Prostate gland (tissue), 2 donors: Measurements from ENCODE around the gene ZNF260. TPM values are rescaled to one million over a fixed set of nuclear protein-coding genes. Genes with fewer than 3 reads are reported as not detected.

ENCODE experiments used
- DNase-seq: peaks from one replicate; pipeline ENCODE4 v3.0.0-alpha.2; 2019; ENCODE audit warnings: low spot score
- H3K27ac ChIP-seq, 2 donors: fragments of 200-600 bp; sonication (generic); 2 replicates each; pipeline ENCODE4 v1.5.1; 2017 to 2019
- H3K27me3 ChIP-seq: fragments of 200-600 bp; sonication (generic); replicated peaks from 2 replicates; pipeline ENCODE4 v1.5.1; 2019; ENCODE audit not compliant: insufficient read depth
- H3K36me3 ChIP-seq, 2 donors: fragments of 200-600 bp; sonication (generic); 1 replicate in 1 of 2; 2 replicates in 1 of 2; pipeline versions ENCODE4 v1.5.1 to v1.8.1; 2017 to 2019
- H3K4me1 ChIP-seq: fragments of 200-600 bp; sonication (generic); replicated peaks from 2 replicates; pipeline ENCODE4 v1.5.1; 2019
- H3K4me3 ChIP-seq, 2 donors: fragments of 200-600 bp; sonication (generic); 2 replicates each; pipeline ENCODE4 v1.5.1; 2017 to 2019
- H3K9me3 ChIP-seq: fragments of 200-600 bp; sonication (generic); 2 replicates; pipeline ENCODE4 v1.5.1; 2017
- POLR2A ChIP-seq: fragments of 450-650 bp; IDR thresholded peaks from one replicate; pipeline ENCODE4 v1.6.1; 2016; ENCODE audit warnings: antibody characterized with exemption, mild to moderate bottlenecking
- POLR2AphosphoS5 ChIP-seq: sonication (generic); formaldehyde crosslinking; IDR thresholded peaks from one replicate; pipeline ENCODE4 v1.6.1; 2017; ENCODE audit warnings: antibody characterized with exemption
- WGBS: methylation state at CpG from one replicate; pipeline ENCODE4 v1.1.5; 2018; 5-methylcytosine and 5-hydroxymethylcytosine counted together
- intact Hi-C: fragments of 100-400 bp; cut with DNase I; formaldehyde crosslinking; loops from one replicate; pipeline ENCODE4 v1.14.2; 2022
- total RNA-seq, 2 donors: library from RNA; depleted of rRNA; stranded (reverse); fragments of >200 nt; gene quantifications; one replicate each; pipeline ENCODE4 v1.1.0, GENCODE V29; 2016
- TF ChIP-seq, protein P1 (sequence below), 4 experiments: fragments of 200-600 bp in 2 of 4; fragments of 450-650 bp in 2 of 4; sonication (generic) in 2 of 4; IDR thresholded peaks; 1 replicate in 3 of 4; 2 replicates in 1 of 4; pipeline ENCODE4 v1.5.1; 2016 to 2019; ENCODE audit warnings: antibody characterized with exemption in 4 of 4, mild to moderate bottlenecking in 2 of 4, moderate library complexity in 2 of 4

Gene ZNF260
- total RNA-seq, result 10 to 100 TPM in 1 of 2 donors, 1 to 10 TPM in 1; 6.2 to 11.9 TPM

DNA sequence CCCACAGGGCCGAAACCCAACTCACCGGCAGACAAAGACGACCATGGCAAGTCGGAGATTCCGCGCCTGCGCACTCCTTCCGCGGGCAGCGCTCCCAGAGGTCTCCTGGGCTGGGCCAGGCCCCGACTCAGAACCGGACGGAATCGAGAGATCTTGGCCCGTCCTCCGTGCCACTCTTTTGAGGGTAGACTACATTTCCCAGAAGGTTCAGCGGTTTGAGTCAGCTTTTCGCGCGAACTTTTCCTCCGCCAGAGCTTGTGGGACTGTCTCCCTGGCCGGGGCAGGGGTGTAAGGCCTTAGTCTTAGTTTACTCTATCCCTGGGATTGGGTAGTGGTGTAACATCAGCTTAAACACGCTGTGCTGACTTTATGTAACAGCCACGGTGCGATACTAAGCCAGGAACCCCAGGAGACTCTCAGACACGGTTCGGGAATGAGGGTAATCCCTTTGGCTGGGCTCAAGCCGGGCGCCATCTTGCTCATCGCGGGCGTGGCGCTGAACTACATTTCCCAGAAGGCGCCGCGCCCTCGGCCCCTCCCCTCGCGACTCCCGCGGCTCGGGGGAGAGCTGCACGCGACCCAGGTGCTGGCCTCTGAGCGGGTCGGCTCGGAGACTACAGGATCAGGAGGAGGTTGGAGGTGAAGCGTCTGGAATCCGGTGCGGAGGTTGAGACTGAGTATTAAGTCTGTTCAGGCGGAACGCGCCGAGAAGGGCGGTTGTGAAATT is at the start of gene ZNF260:
Gene ZNF260, minus strand, starts transcription at position 78 of the 727 bp plus-strand sequence. CDS start 13,033 bp downstream, outside the sequence.
- H3K27ac ChIP-seq, result peak within 1 kb of the TSS; percentile 94 to 96
- TF ChIP-seq POLR2AphosphoS5 (peak; percentile 89), POLR2A (peak; percentile 26)
- TF ChIP-seq, protein P1, sequence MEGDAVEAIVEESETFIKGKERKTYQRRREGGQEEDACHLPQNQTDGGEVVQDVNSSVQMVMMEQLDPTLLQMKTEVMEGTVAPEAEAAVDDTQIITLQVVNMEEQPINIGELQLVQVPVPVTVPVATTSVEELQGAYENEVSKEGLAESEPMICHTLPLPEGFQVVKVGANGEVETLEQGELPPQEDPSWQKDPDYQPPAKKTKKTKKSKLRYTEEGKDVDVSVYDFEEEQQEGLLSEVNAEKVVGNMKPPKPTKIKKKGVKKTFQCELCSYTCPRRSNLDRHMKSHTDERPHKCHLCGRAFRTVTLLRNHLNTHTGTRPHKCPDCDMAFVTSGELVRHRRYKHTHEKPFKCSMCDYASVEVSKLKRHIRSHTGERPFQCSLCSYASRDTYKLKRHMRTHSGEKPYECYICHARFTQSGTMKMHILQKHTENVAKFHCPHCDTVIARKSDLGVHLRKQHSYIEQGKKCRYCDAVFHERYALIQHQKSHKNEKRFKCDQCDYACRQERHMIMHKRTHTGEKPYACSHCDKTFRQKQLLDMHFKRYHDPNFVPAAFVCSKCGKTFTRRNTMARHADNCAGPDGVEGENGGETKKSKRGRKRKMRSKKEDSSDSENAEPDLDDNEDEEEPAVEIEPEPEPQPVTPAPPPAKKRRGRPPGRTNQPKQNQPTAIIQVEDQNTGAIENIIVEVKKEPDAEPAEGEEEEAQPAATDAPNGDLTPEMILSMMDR (IDR thresholded peaks at IDR 0.05), result no peak
- peak; percentile 96 for DNase-seq
- no peaks in the 10 kb centered on the region for H3K27me3 ChIP-seq
- no peaks in the 10 kb centered on the region for H3K36me3 ChIP-seq
- under 1% methylated on average over 55 of the region's 55 CpGs for WGBS
- peak within 1 kb of the TSS; percentile 67 to 76 for H3K4me3 ChIP-seq
- intact Hi-C loops, result loop anchor here (2.0 kb wide), 1 partner anchor 40 kb away; the partner anchor contains the start of gene ZNF566
- no peaks in the 10 kb centered on the region for H3K4me1 ChIP-seq
- no peaks in the 10 kb centered on the region for H3K9me3 ChIP-seq

DNA sequence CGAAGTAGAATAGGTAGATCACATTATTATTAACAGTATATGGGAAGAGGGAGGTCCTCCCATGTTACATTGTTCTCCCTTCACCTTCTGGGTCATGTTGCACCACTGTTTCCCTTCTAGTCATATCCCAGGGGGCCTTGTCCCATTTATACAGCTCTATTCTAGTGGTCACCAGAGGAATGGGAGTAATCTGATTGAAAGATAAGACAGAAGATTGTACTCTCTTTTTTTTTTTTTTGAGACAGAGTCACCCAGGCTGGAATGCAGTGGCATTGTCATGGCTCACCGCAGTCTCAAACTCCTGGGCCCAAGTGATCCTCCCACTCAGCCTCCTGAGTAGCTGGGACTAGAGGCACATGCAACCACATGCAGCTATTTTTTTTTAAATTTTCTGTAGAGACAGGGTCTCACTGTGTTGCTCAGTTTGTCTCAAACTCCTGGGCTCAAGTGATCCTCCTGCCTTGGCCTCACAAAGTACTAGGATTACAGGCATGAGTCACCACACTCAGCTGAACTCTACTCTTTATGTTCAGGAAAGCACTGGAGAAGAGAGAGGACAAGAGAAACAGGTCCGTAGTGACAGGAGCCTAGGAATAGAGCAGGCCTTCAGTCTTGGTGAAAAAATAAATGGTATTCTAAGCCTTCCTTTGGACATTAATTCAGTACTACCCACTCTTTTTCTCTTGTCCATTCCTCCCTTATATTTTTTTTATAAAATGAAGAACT is 49.4 kb upstream of the ZNF260 start:
- no peaks in the 10 kb centered on the region for H3K9me3 ChIP-seq
- intact Hi-C loops, result no loop called here
- 96% methylated on average over 3 of the region's 3 CpGs for WGBS
- no peaks in the 10 kb centered on the region for H3K27me3 ChIP-seq
- H3K4me1 ChIP-seq, result no peaks in the 10 kb centered on the region
- DNase-seq, result no peak
- TF ChIP-seq POLR2A (no peak), POLR2AphosphoS5 (no peak)
- TF ChIP-seq, protein P1 (IDR thresholded peaks at IDR 0.05), result no peak
- H3K4me3 ChIP-seq, result no peak overlapping the region
- H3K36me3 ChIP-seq, result peaks cover 3 to 8% of the 10 kb centered on the region in 2 donors
- no peak overlapping the region for H3K27ac ChIP-seq

DNA sequence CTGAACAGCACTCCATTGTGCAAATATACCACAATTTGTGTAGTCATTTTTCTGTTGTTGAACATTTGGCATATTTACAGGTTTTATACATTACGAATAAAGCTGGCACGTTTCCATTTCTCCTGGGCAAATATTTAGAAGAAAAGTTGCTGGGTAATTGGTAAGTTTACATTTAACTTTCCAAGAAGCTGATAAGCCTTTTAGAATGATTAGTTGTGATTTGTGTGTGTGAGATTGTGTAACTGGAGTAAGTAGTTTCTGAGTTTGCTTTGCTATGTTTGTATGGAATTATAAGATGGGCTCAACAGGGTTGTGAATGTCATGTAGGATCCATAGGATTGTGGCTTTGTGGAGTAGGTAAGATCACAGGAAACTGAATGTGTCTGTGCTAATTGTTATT is 46.7 kb upstream of the ZNF260 start:
- peak overlapping the region in 1 of 2 donors; percentile 82 for H3K27ac ChIP-seq
- H3K27me3 ChIP-seq, result no peaks in the 10 kb centered on the region
- H3K9me3 ChIP-seq, result no peaks in the 10 kb centered on the region
- no peaks in the 10 kb centered on the region for H3K4me1 ChIP-seq
- intact Hi-C loops, result no loop called here
- H3K36me3 ChIP-seq, result peaks cover 3 to 8% of the 10 kb centered on the region in 2 donors
- no peak for DNase-seq
- WGBS, result 51% methylated on average over 2 of the region's 2 CpGs
- TF ChIP-seq POLR2AphosphoS5 (no peak), POLR2A (no peak)
- TF ChIP-seq, protein P1 (IDR thresholded peaks at IDR 0.05), result no peak
- peak overlapping the region in 1 of 2 donors; percentile 81 for H3K4me3 ChIP-seq

GRCh38 chr19:36573895-36574720 is 46.0 kb upstream of the ZNF260 start:
- no peaks in the 10 kb centered on the region for H3K27me3 ChIP-seq
- no peaks in the 10 kb centered on the region for H3K9me3 ChIP-seq
- H3K4me1 ChIP-seq, result no peaks in the 10 kb centered on the region
- intact Hi-C loops, result no loop called here
- peaks cover 0 to 8% of the 10 kb centered on the region in 2 donors for H3K36me3 ChIP-seq
- no peak for DNase-seq
- TF ChIP-seq POLR2AphosphoS5 (no peak), POLR2A (no peak)
- TF ChIP-seq, protein P1 (IDR thresholded peaks at IDR 0.05), result no peak
- WGBS, result 19% methylated on average over 18 of the region's 18 CpGs
- peak overlapping the region; percentile 80 to 82 for H3K27ac ChIP-seq
- peak overlapping the region; percentile 68 to 81 for H3K4me3 ChIP-seq
